GM10248 (cell line): ENCODE results near the gene U2AF1L4.

ENCODE experiments used
- CTCF ChIA-PET: fragments of 300-600 bp; sonication (Branson Sonifier 250); formaldehyde crosslinking; extraction: SDS; loops from one replicate; lab custom pipeline; 2021; ENCODE audit warnings: antibody characterized with exemption; lab: Yijun Ruan, JAX
- POLR2A ChIA-PET: fragments of 350-650 bp; sonication (Branson Sonifier 250); formaldehyde crosslinking; extraction: SDS; loops from one replicate; lab custom pipeline; 2020; ENCODE audit warnings: antibody characterized with exemption; lab: Yijun Ruan, JAX
- DNase-seq: peaks from one replicate; pipeline ENCODE4 v3.0.0; 2012; ENCODE audit errors: extremely low spot score
- CTCF ChIP-seq: IDR thresholded peaks from 2 replicates; pipeline ENCODE4 v1.5.1; 2012; ENCODE audit warnings: mild to moderate bottlenecking, low read depth; ENCODE audit errors: extremely low read depth, missing control alignments, control extremely low read depth

Gene U2AF1L4

DNA sequence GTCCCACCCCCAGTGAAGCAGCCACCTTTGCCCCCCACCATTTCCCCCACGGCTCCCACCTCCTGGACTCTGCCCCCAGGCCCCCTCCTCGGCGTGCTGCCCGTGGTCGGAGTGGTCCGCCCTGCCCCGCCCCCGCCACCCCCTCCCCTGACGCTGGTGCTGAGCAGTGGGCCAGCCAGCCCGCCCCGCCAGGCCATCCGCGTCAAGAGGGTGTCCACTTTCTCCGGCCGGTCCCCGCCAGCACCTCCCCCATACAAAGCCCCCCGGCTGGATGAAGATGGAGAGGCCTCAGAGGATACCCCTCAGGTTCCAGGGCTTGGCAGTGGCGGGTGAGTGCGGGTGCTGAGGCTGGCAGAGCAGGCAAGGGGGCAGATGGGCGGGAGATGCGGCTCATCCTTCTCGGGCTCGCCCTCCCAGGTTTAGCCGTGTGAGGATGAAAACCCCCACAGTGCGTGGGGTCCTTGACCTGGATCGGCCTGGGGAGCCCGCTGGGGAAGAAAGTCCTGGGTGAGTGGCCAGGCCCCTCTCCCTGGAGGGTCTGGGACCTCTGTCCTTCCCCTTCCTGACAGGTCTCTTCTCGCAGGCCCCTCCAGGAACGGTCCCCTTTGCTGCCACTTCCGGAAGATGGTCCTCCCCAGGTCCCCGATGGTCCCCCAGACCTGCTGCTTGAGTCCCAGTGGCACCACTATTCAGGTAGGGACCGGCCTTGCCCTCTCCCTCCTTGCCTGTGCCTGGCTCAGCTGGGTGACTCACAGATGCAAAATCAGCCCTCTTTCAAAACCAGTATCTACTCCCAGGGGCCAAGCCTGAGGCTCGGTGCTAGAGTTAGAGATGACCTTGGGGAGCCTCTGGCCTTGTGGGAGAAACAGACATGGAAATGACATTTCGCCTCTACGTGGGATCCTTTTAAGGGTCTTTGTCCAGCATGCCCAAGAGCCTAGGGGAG, 11.8 kb downstream of the U2AF1L4 start:
- no peak for TF ChIP-seq CTCF
- ChIA-PET CTCF (interaction anchor here (0.7 to 6.1 kb wide), 2 partner anchors 9 to 39 kb away, joined by 3 to 20 read pairs; no protein-coding TSS in a partner anchor), POLR2A (interaction anchor here (0.7 to 1.1 kb wide), 2 partner anchors 10 to 12 kb away, joined by 3 to 4 read pairs; no protein-coding TSS in a partner anchor)
- no peak for DNase-seq

DNA sequence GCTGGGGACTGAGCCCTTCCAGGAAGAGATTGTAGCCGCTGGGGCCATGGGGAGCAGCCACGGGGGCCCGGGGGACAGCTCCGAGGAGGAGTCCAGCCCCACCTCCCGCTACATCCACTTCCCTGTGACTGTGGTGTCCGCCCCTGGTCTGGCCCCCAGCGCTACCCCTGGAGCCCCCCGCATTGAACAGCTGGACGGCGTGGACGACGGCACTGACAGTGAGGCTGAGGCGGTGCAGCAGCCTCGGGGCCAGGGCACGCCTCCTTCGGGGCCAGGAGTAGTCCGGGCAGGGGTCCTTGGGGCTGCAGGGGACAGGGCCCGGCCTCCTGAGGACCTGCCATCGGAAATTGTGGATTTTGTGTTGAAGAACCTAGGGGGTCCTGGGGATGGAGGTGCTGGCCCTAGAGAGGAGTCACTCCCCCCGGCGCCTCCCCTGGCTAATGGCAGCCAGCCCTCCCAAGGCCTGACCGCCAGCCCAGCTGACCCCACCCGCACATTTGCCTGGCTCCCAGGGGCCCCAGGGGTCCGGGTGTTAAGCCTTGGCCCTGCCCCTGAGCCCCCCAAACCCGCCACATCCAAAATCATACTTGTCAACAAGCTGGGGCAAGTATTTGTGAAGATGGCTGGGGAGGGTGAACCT, 12.6 kb downstream of the U2AF1L4 start:
- ChIA-PET CTCF (interaction anchor here (6.1 kb wide), 1 partner anchor 8 kb away, joined by 20 read pairs; no protein-coding TSS in a partner anchor), POLR2A (interaction anchor here (0.8 to 1.2 kb wide), 3 partner anchors 9 to 15 kb away, joined by 3 to 4 read pairs (median 3); partner anchors contain the start of gene LIN37)
- no peak for TF ChIP-seq CTCF
- no peak for DNase-seq

GRCh38 chr19:35731779-35732405, 13.3 kb downstream of the U2AF1L4 start:
- no peak for DNase-seq
- ChIA-PET POLR2A (interaction anchor here (0.8 to 1.7 kb wide), 4 partner anchors 8 to 16 kb away, joined by 3 to 8 read pairs (median 4); partner anchors contain the start of gene LIN37), CTCF (interaction anchor here (1.4 kb wide), 1 partner anchor 13 kb away, joined by 4 read pairs; the partner anchor contains the start of genes PSENEN and U2AF1L4)
- TF ChIP-seq CTCF = no peak

DNA sequence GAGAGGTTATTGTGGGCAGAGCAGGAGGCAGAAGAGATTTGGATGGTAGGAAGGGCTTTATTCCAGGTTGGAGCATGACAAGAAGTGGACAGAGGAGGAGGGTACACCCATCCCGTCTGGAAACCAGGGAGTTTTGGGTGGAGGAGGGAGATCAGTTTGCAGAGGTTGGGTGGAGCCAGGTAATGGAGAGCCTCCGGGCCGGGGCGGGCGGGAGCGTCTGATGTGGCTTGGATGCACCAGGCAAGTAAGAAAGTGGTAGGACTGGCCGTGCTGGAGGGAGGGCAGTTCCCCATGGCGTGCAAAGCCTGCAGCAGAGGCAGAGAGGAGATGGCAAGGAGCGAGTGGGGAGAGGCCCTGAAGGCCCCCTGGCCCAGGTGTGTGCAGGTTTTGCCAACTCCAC, 13.9 kb downstream of the U2AF1L4 start:
- CTCF ChIA-PET = interaction anchor here (1.1 to 1.4 kb wide), 2 partner anchors 13 kb away, joined by 3 to 4 read pairs; partner anchors contain the start of genes PSENEN and U2AF1L4
- no peak for TF ChIP-seq CTCF
- POLR2A ChIA-PET = interaction anchor here (1.2 to 1.7 kb wide), 2 partner anchors 9 to 11 kb away, joined by 3 to 8 read pairs; no protein-coding TSS in a partner anchor
- no peak for DNase-seq

GRCh38 chr19:35730326-35730725, 14.9 kb downstream of the U2AF1L4 start:
- CTCF ChIA-PET = interaction anchor here (1.1 kb wide), 1 partner anchor 12 kb away, joined by 3 read pairs; no protein-coding TSS in a partner anchor
- POLR2A ChIA-PET = interaction anchor here (0.9 to 1.7 kb wide), 2 partner anchors 10 to 14 kb away, joined by 3 to 8 read pairs; no protein-coding TSS in a partner anchor
- no peak for TF ChIP-seq CTCF
- DNase-seq = no peak
